Measurements from ENCODE around the gene WBP2NL.

The WBP2NL gene

GRCh38 chr22:42074132-42074811 lies 75.7 kb downstream of the WBP2NL start, which contains the start of gene PHETA2:
Gene PHETA2 (plus strand): TSS chr22:42074248. CDS start chr22:42077294, 3,046 bp downstream.
- no peak for DNase-seq

DNA sequence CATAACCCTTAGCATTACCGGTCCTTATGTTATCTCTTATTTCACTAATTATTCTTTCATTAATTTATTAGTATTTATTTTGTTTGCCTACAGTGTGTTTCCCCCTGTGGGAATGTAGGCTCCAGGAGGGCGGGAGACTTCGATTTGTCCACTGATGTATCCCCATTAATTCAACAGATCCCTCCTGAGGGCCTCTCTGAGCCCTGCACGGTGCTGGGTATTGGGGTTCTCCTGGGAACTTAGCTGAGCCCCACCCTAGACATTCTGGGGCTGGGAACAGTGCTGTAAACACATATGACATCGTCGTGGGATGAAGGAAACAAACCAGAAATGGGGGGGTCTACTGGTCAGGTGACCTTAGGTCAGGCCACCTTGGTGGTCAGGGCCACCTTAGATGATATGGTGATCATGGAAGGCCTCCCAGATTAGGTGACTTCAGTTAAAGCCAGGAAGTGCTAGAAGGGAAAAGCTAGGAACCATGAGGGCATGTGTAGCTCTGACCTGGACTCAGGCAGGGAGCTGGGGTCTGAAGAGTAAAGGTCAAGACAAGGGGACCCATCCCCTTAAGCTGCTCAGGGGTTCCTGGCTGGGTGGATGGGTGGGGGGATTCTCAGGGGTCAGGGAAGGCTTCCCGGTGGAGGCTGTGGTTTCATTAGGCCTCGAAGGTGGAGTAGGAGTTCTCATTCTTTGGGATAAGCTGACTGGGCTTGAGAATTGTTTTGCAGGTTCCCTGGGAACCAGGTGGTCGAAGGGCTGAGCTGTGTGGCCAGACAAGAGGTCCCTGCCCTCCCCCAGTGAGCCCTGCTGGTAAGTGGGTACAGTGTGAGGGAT lies 76.5 kb downstream of the WBP2NL start:
- DNase-seq = no peak

DNA sequence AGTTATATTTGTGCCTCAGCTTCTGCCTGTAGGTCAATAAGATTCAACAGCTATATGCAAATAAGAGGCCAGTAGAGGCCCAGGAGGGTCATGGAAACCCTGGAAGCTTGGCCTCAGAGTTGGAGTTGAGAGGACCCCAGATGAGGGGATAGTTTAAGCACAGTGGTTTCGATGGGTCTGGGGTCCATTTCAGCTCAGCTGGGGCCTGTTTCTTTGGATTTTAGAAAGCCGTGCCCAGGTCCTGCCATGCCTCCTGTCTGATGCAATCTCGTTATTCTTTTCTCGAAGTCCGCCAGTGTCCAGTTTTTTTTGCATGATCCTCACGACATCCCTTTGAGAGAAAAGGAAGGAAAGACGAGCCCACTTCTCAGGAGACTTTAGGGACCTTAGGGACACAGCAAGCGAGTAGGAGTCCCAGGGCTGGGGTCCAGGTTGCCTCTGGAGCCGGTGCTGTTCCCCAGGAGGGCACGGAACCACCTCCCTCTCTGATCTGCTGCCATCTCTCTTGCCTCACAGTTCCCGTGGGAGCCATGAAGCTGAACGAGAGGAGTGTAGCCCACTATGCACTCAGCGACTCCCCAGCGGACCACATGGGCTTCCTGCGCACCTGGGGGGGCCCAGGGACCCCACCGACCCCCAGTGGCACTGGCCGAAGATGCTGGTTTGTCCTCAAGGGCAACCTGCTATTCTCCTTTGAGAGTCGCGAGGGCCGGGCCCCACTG lies 78.3 kb downstream of the WBP2NL start:
- DNase-seq = no peak

DNA sequence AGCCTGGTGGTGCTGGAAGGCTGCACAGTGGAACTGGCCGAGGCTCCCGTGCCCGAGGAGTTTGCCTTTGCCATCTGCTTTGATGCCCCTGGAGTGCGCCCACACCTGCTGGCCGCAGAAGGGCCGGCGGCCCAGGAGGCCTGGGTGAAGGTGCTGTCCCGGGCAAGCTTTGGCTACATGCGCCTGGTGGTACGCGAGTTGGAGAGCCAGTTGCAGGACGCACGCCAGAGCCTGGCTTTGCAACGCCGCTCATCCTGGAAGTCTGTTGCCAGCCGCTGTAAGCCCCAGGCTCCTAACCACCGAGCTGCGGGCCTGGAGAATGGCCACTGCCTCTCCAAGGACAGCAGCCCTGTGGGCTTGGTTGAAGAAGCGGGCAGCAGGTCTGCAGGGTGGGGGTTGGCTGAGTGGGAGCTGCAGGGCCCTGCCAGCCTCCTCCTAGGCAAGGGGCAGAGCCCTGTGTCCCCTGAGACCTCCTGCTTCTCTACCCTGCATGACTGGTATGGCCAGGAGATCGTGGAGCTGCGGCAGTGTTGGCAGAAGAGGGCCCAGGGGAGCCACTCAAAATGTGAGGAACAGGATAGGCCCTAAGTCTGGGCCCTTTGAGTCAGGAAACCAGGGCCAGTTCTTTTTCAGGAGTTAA lies 79.0 kb downstream of the WBP2NL start:
- no peak for DNase-seq

Measured in NCI-H1930 (cell line).